Sigmoid colon (tissue), 7 donors: ENCODE data around the gene FANCC. TPM values are rescaled to one million over a fixed set of nuclear protein-coding genes. Genes with fewer than 3 reads are reported as not detected.
A peak's percentile ranks its signal among the peaks of the same experiment; 100 is the strongest.

Experiments
- DNase-seq: peaks from one replicate; pipeline ENCODE4 v3.0.0-alpha.2; 2019
- H3K27ac ChIP-seq, 4 donors: fragments of 200-600 bp; sonication (generic); one replicate each; pipeline ENCODE4 v1.5.1; 2016 to 2019; ENCODE audit warnings: mild to moderate bottlenecking in 1 of 4
- H3K27me3 ChIP-seq, 3 donors: fragments of 200-600 bp; sonication (generic); one replicate each; pipeline ENCODE4 v1.5.1; 2019; ENCODE audit warnings: mild to moderate bottlenecking in 1 of 3
- H3K36me3 ChIP-seq, 4 donors: fragments of 200-600 bp; sonication (generic); one replicate each; pipeline ENCODE4 v1.5.1; 2016 to 2019
- H3K4me1 ChIP-seq, 4 donors: fragments of 200-600 bp; sonication (generic); one replicate each; pipeline ENCODE4 v1.5.1; 2017 to 2019
- H3K4me3 ChIP-seq, 4 donors: fragments of 200-600 bp; sonication (generic); one replicate each; pipeline ENCODE4 v1.5.1; 2017 to 2019; ENCODE audit warnings: mild to moderate bottlenecking in 2 of 4, moderate library complexity in 1 of 4
- H3K9me3 ChIP-seq, 4 donors: fragments of 200-600 bp in 3 of 4; sonication (generic) in 3 of 4; one replicate each; pipeline versions ENCODE4 v1.5.1 to v1.6.1; 2013 to 2019
- EP300 ChIP-seq, 4 donors: sonication (generic); formaldehyde crosslinking; IDR thresholded peaks; one replicate each; pipeline ENCODE4 v1.6.1; 2017; ENCODE audit warnings: antibody characterized with exemption in 4 of 4
- POLR2A ChIP-seq, 2 donors: fragments of 450-650 bp; IDR thresholded peaks; one replicate each; pipeline ENCODE4 v1.6.1; 2016; ENCODE audit warnings: antibody characterized with exemption in 2 of 2, mild to moderate bottlenecking in 2 of 2, moderate library complexity in 2 of 2
- POLR2AphosphoS5 ChIP-seq, 4 donors: sonication (generic); formaldehyde crosslinking; IDR thresholded peaks; one replicate each; pipeline ENCODE4 v1.6.1; 2017; ENCODE audit warnings: antibody characterized with exemption in 4 of 4
- WGBS, 2 donors: extraction: QIAGEN DNeasy Blood & Tissue Kit; methylation state at CpG; one replicate each; pipeline ENCODE4 v1.1.7; 2013; 5-methylcytosine and 5-hydroxymethylcytosine counted together
- intact Hi-C: fragments of 100-400 bp; cut with DNase I; formaldehyde crosslinking; loops from one replicate; pipeline ENCODE4 v1.15.1; 2023
- polyA plus RNA-seq, 3 donors: library from polyadenylated mRNA; stranded (reverse); fragments of 200-250 nt; gene quantifications; one replicate each; pipeline ENCODE4 v1.2.3, GENCODE V29; 2013
- total RNA-seq, 4 donors: library from RNA; depleted of rRNA; stranded (reverse); fragments of >200 nt; gene quantifications; one replicate each; pipeline ENCODE4 v1.1.0, GENCODE V29; 2016
- TF ChIP-seq, protein P1 (sequence below), 4 experiments: fragments of 450-650 bp in 3 of 4; fragments of 200-600 bp in 1 of 4; IDR thresholded peaks; one replicate each; pipeline ENCODE4 v1.5.1; 2016 to 2019; ENCODE audit warnings: antibody characterized with exemption in 4 of 4, mild to moderate bottlenecking in 3 of 4, moderate library complexity in 2 of 4
- donor health status: healthy with polysubstance abuse.
- donor health status: Bipolar disorder and iron deficiency.
- donor health status: healthy.

Gene FANCC
- total and polyA plus RNA-seq, 7 donors = 2.4 to 10.6 (median 5.3) TPM

DNA sequence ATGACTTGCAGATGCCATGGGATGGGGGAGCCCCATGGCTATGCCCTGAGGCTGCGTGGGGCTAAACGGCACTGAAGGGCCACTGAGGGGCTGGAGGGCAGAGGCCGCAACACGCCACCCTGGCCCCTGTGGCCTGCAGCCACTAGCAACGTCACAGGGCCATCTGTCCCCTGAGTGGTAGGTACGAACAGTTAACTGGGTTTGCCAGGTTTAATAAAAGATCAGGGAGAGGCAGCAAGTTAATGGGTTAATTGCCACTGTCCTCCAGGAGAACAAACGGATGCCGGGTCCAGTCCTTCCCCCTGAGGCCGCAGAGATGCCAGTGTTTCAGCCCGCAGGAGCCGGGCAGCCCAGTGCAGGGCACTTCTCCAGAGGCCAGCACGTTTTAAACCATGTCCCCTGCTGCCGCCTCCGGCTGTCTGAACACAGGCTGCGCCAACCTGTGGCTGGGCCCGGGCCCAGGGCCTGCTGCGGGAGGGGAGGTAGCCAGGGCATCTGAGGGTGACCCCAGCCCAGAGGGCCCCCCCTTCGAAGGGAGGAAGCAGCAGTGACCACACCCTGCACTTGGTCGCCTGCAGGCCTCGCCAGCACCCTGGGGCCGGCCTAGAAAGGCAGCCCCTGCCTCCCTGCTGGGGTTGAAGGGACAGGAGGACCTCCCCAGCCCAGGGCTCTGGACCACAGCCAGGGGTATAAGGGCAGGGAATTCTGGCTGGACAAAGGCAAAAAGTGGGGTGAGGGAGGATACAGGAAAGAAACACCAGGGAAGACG lies 227.3 kb downstream of the FANCC start:
- no peak overlapping the region for H3K4me3 ChIP-seq
- intact Hi-C loops = no loop called here
- DNase-seq = peak; percentile 80
- H3K27ac ChIP-seq = peak overlapping the region; percentile 77 to 99 (median 86)
- 34 to 60% methylated on average over 22 of the region's 22 CpGs for WGBS, 2 donors
- no peaks in the 10 kb centered on the region for H3K9me3 ChIP-seq
- no peaks in the 10 kb centered on the region for H3K27me3 ChIP-seq
- peaks cover 0 to 35% (median 12%) of the 10 kb centered on the region in 4 donors for H3K36me3 ChIP-seq
- peaks cover 0 to 100% (median 90%) of the 10 kb centered on the region in 4 donors for H3K4me1 ChIP-seq
- TF ChIP-seq POLR2AphosphoS5 (IDR thresholded peaks at IDR 0.05) (peak in 1 of 4 donors; percentile 48), POLR2A (IDR thresholded peaks at IDR 0.05) (no peak)
- TF ChIP-seq, protein P1, sequence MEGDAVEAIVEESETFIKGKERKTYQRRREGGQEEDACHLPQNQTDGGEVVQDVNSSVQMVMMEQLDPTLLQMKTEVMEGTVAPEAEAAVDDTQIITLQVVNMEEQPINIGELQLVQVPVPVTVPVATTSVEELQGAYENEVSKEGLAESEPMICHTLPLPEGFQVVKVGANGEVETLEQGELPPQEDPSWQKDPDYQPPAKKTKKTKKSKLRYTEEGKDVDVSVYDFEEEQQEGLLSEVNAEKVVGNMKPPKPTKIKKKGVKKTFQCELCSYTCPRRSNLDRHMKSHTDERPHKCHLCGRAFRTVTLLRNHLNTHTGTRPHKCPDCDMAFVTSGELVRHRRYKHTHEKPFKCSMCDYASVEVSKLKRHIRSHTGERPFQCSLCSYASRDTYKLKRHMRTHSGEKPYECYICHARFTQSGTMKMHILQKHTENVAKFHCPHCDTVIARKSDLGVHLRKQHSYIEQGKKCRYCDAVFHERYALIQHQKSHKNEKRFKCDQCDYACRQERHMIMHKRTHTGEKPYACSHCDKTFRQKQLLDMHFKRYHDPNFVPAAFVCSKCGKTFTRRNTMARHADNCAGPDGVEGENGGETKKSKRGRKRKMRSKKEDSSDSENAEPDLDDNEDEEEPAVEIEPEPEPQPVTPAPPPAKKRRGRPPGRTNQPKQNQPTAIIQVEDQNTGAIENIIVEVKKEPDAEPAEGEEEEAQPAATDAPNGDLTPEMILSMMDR (IDR thresholded peaks at IDR 0.05) = no peak

DNA sequence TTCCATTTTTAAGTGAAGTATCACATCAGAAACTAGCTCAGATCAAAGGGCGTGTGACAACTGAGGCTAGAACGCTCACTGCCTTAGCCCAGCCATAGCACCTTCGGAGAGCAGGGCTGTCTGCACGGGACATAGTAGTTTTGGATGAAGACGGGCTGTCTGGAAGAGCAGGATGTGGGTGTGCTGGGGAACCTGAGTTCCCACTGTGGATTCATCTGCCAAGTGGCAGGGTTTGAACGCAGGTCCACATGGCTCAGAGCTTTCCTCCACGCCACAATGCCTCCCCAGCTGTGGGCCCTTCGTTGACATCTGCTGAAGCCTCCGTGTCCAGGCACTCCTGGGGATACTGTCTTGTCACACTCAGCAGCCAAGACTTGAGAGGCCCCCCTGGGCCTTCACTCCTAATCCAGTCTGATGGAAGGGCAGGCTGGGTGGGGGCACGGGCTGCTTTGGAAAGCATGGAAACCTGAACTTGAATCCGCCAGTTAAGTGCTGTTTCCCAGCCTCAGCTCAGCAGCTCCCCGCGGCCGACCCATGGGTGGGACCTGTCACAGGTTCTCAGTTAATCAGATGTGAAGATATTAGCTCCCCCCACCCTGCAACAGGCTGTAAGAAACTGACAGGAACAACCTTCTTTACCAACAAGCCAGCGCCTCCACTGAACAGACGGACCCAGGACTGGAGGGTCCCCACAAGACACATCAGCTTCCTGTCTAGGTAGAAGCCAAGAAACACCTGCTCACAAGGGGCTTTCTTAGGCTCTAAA lies 228.1 kb downstream of the FANCC start:
- WGBS, 2 donors = 86% methylated on average over 16 of the region's 16 CpGs
- Histone ChIP-seq H3K4me3 (no peak overlapping the region), H3K4me1 (peaks cover 0 to 100% (median 89%) of the 10 kb centered on the region in 4 donors), H3K27me3 (no peaks in the 10 kb centered on the region), H3K36me3 (peaks cover 0 to 39% (median 15%) of the 10 kb centered on the region in 4 donors), H3K27ac (peak overlapping the region; percentile 77 to 99 (median 86)), H3K9me3 (no peaks in the 10 kb centered on the region)
- intact Hi-C loops = no loop called here
- DNase-seq = peak; percentile 69
- TF ChIP-seq EP300 (IDR thresholded peaks at IDR 0.05) (no peak), POLR2A (IDR thresholded peaks at IDR 0.05) (no peak), POLR2AphosphoS5 (IDR thresholded peaks at IDR 0.05) (no peak)
- TF ChIP-seq, protein P1 (IDR thresholded peaks at IDR 0.05) = no peak

DNA sequence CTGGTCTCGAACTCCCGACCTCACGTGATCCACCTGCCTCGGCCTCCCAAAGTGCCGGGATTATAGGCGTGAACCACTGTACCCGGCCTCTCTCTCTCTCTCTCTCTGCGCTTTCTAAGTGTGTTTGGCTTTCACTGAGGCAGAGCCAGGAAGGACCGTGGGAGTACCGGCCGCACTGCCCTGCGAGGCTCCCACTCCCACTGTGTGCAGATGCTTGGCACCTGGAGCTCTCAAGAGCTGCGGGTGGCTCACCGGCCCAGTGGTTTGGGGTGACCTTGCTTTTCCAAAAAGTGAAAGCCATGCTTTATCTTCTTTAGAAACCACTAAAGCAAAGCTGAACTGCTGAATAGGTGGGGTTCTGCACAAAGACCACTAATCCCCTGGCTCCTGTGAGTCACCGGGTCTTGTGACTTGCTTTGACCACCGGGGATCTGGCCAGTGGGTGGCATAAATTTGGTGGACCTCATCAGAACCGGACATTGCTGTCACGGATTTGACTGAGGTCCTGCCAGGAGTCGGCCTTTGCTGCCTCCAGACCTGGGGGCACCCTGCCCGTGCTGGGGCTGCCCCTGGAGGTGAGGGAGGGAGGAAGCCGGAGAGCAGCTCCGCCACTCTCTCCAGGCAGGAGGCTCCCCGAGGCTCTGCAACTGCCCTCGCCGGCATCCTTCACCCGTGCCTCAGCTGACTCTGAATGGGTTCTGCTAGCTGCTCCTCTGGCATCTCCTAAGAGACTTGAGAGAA lies 228.9 kb downstream of the FANCC start:
- DNase-seq = peak; percentile 68
- 84 to 85% methylated on average over 26 of the region's 26 CpGs for WGBS, 2 donors

DNA sequence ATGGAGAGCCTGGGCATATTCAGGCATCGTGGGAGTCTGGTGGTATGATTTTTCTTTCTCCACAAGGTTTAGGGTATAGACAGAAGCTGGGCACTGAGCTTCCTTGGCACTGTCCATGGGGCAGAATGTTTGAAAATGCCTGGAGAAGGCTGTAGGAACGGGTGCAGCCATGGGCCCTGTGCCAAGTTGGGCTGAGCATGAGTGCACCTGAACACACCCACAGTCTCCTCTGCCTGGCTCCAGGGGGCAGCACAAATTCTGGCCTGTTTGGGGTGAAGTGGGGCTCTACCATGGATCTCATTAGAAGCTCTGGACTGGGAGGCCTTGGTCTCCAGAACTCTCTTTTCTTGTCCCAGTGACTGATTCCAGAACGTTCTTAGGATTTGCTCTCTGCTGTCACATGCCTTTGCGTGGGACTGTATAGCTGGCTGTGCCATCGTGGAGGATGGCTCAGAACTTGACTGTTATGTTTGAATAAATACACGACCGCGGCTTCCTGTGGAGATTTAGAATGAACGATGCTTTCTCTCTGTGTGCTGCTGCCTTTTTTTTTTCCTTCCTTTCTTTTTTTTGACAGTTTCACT lies 229.8 kb downstream of the FANCC start:
- intact Hi-C loops = no loop called here
- H3K4me1 ChIP-seq = peaks cover 0 to 100% (median 90%) of the 10 kb centered on the region in 4 donors
- H3K4me3 ChIP-seq = no peak overlapping the region
- H3K27me3 ChIP-seq = no peaks in the 10 kb centered on the region
- WGBS, 2 donors = 66 to 75% methylated on average over 9 of the region's 9 CpGs
- no peaks in the 10 kb centered on the region for H3K9me3 ChIP-seq
- DNase-seq = peak; percentile 72
- peak overlapping the region; percentile 77 to 99 (median 86) for H3K27ac ChIP-seq
- peak in 2 of 4 donors; percentile 25 to 41 for TF ChIP-seq POLR2AphosphoS5 (IDR thresholded peaks at IDR 0.05)
- no peak for TF ChIP-seq EP300 (IDR thresholded peaks at IDR 0.05)
- TF ChIP-seq, protein P1 (IDR thresholded peaks at IDR 0.05) = no peak
- no peak for TF ChIP-seq POLR2A (IDR thresholded peaks at IDR 0.05)
- peaks cover 7 to 52% (median 27%) of the 10 kb centered on the region in 4 donors for H3K36me3 ChIP-seq

More for the DNA sequence above, 228.9 kb downstream of the FANCC start:
- intact Hi-C loops = no loop called here
- no peak overlapping the region for H3K4me3 ChIP-seq
- H3K27me3 ChIP-seq = no peaks in the 10 kb centered on the region
- peak overlapping the region; percentile 77 to 99 (median 86) for H3K27ac ChIP-seq
- H3K36me3 ChIP-seq = peaks cover 0 to 43% (median 19%) of the 10 kb centered on the region in 4 donors
- H3K9me3 ChIP-seq = no peaks in the 10 kb centered on the region
- TF ChIP-seq POLR2AphosphoS5 (IDR thresholded peaks at IDR 0.05) = no peak
- TF ChIP-seq, protein P1 (IDR thresholded peaks at IDR 0.05) = no peak
- TF ChIP-seq EP300 (IDR thresholded peaks at IDR 0.05) = no peak
- no peak for TF ChIP-seq POLR2A (IDR thresholded peaks at IDR 0.05)
- peaks cover 0 to 100% (median 87%) of the 10 kb centered on the region in 4 donors for H3K4me1 ChIP-seq
